GM13977 (cell line): Measurements from ENCODE around the gene TMEM100.

ENCODE experiments used
- DNase-seq: peaks from one replicate; pipeline ENCODE4 v3.0.0; 2012; ENCODE audit warnings: low spot score
- CTCF ChIP-seq: IDR thresholded peaks from 2 replicates; pipeline ENCODE4 v1.5.1; 2012; ENCODE audit warnings: mild to moderate bottlenecking, control low read depth; ENCODE audit not compliant: insufficient read depth; ENCODE audit errors: extremely low read depth, missing control alignments
- in situ Hi-C: fragments of 300-500 bp; cut with MboI; formaldehyde crosslinking; loops from one replicate; pipeline ENCODE4 v1.12.0; 2022; ENCODE audit warnings: low sequenced_read_pairs, low pct_unique_long_range_greater_than_20kb, mixed read lengths, inconsistent platforms; ENCODE audit not compliant: unreplicated experiment

TMEM100 gene

DNA sequence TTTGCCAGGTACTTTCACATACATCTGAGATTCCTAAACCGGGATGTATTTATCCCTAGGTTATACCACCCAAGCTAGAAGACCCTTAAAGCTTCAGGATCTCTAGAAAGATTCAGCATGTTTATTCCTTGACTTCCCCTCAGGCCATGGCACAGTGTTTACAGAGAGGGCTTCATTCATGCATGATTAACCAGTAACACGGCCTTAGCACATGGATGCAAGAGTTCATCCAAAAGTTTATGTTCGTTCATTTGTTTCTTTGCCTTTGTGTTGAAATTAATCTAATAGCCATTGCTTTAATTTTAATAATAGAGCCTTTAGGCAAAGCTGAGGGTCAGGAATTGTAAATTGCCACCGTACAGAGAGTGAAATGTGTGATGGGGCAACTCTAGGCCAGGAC is 41.9 kb upstream of the TMEM100 start:
- TF ChIP-seq CTCF, result no peak
- in situ Hi-C loops, result no loop called here
- DNase-seq, result no peak

DNA sequence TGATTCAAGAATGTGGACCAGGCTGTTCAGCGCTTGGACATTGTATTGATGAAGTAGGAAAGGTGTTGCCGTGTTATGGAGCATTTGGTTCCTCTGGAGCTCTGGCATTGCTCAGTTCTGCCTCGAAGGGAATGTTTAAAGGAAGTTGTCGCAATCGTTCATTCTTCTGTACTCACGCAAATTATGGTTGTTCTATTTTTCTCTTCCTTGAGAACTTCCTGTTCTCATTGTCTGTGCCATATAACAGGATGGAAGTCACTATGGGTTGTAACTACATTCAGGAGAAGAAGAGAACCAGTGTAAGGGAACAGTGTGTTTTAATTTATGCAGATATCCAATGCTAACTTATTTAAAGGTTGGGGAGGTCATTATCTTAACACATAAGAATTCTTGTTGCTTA is 41.2 kb upstream of the TMEM100 start:
- in situ Hi-C loops, result no loop called here
- no peak for TF ChIP-seq CTCF
- DNase-seq, result no peak

DNA sequence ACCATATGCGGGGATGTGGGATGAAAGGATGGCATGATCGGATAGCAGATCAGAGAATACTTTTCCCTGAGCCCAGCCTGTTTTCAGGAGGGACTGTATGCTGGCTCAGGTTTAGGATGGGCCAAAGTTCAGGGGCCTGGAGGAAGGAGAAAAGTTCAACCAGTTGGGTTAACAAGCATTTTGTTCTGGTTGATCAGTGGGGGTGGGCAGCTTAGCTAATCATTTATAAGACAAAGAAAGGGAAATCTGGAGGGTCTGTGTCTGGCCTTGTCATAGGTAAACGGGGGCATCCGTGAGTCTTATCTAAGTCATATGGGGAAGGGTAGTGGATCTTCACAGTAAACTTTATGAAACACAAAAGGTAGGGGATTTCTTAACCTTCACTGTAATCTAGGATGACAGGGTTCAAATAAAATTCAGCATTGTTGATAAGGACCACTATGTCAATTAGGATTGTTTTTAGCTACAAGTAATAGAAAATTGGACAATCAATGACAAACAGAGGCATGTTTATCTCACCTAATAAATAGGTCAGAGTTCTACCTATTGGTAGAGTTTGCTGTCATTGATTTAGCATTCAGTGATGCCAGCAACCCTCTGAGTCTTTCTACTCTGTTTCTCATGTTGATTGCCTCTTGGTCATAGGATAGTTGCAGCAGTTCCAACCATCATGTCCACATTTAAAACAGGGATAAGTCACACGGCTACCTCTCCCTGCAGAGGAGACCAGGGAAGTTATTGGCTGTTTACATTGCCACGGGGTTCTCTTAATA is 39.6 kb upstream of the TMEM100 start:
- TF ChIP-seq CTCF, result no peak
- in situ Hi-C loops, result no loop called here
- no peak for DNase-seq

DNA sequence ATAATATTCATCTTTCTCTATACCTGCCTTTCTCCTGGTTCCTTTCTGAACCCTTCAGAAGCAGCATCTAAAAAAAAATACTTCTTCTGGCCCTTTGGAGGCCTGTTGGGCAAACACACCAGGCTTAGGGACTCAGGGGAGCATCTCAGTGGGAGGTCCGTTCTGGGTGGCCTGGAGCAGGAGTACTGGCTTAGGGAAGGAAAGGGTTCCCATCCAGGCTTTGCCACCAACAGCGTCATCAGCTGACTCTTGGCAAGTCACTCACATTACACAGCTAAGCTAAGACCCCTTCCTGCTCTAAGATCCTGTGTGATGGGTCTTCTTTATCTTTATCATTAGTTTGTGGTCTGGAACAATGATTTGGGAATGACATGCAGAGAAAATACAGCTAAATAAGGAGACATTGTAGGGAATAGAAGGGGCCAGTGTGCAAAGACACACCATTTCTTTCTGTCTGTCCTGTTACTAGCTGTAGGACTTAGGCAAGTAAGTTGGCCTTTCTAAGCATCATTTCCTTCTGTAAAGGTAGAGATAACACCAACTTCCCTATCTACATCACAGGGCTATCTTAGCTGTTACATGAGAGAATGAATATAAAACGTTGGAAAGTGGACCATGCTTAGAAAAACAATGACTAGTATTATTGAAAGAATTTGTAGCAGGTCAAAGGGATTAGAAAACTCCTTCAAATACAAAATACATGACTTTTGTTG is 38.1 kb upstream of the TMEM100 start:
- in situ Hi-C loops, result no loop called here
- no peak for DNase-seq
- no peak for TF ChIP-seq CTCF

GRCh38 chr17:55758171-55758570 is 35.5 kb upstream of the TMEM100 start:
- in situ Hi-C loops, result no loop called here
- no peak for DNase-seq
- TF ChIP-seq CTCF, result no peak

GRCh38 chr17:55757659-55758058 is 35.0 kb upstream of the TMEM100 start:
- TF ChIP-seq CTCF, result no peak
- in situ Hi-C loops, result no loop called here
- DNase-seq, result no peak
